ENCODE data around the gene GOSR1.
"Not testable (repeated sequence)": the region's sequence is repeated elsewhere in the genome, so short reads cannot be mapped to it uniquely, and the experiment has no call there.

Gene GOSR1

GRCh38 chr17:30506481-30506880 lies 29.3 kb downstream of the GOSR1 start:
- DNase-seq = no peak

- no peak for DNase-seq
Measured at GRCh38 chr17:30513346-30513745, 36.1 kb downstream of the GOSR1 start.

DNA sequence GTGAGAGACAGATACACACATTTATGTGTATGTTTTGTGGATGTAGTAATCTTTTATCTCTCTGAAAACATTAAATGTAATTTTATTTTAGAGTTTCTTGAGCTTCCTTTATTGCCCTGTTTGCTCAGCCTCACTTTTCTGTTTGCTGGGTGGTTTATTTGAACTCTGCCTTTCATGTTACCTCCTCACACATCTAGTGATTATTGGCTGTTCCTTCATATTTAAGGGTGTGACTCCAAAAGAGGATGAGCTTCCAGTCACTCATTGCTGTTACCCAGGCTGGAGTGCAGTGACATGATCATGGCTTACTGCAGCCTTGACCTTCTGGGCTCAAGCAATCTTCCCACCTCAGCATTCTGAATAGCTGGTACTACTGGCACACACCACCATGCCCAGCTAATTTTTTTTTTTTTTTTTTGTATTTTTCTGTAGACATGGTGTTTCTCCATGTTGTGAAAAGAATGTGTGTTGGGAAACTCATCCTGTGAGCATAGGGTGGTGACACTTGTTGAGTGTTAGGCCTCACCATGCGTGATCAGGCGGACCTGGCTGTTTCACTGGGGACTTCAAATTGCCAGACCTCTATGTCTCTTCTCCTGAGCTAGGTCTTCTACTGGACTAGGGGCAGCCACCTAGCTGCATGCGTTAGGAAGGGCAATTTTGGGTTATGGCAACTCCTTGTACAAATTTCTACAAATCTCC lies 37.8 kb downstream of the GOSR1 start:
- DNase-seq = no peak

- no peak for DNase-seq
Measured at GRCh38 chr17:30517786-30518185, 40.6 kb downstream of the GOSR1 start.

DNA sequence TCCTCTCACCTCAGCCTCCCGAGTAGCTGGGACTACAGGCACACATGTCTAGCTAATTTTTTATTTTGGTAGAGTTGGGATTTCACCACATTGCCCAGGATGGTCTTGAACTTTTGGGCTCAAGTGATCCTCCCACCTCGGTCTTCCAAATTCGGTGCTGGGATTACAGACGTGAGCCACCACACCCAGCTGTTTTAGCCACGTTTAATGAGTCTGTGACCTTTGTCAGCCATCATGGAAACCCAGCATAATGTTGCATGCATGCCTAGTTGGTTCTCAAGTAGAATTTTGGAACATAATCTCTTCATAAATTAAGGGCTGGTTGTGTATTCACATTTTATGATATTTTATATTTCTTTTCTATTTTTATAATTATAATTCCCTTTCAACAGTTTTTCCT lies 42.0 kb downstream of the GOSR1 start:
- no peak for DNase-seq

GRCh38 chr17:30519707-30520106 lies 42.5 kb downstream of the GOSR1 start:
- DNase-seq = no peak

- DNase-seq = no peak
Measured at GRCh38 chr17:30520436-30520835, 43.2 kb downstream of the GOSR1 start.

DNA sequence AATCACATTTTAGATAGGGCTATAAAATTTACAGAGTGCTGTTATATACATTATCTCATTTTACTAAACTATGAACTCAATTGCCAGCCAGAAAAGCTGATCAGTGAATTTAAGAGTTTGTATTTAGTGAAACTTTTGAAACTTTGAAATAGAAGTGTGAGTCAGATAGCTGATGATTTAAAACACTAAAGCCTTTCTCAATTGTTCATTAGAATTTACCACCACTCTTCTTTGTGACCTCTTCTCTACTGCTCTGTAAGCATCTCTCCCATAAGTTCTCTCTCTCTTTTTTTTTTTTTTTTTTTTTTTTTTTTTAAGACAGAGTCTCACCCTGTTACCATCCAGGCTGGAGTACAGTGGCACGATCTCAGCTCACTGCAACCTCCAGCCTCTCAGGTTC lies 43.7 kb downstream of the GOSR1 start:
- no peak for DNase-seq

- no peak for DNase-seq
Measured at GRCh38 chr17:30521766-30522165, 44.6 kb downstream of the GOSR1 start.

- not testable (repeated sequence) for DNase-seq
Measured at GRCh38 chr17:30523236-30523635, 46.0 kb downstream of the GOSR1 start.

- no peak for DNase-seq
Measured at GRCh38 chr17:30524847-30525246, 47.6 kb downstream of the GOSR1 start.

DNA sequence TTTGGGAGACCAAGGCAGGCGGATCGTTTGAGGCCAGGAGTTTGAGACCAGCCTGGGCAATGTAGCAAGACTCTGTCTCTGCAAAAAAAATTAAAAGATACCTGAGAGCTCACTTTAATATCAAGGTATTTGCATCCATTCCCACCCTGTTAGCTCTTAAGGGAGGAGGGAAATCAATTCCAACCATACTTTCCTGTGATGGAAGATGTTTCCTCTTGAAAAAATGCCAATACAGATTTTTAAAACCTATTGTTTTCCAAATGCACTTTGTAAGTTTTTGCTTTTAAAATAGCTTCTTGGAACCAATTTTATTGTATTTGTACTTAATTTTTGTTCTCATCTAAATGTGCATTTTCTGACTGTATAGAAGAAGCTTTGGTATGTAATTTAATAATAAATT lies 49.2 kb downstream of the GOSR1 start:
- no peak for DNase-seq

GRCh38 chr17:30528701-30529100 lies 51.5 kb downstream of the GOSR1 start:
- DNase-seq = not testable (repeated sequence)

DNA sequence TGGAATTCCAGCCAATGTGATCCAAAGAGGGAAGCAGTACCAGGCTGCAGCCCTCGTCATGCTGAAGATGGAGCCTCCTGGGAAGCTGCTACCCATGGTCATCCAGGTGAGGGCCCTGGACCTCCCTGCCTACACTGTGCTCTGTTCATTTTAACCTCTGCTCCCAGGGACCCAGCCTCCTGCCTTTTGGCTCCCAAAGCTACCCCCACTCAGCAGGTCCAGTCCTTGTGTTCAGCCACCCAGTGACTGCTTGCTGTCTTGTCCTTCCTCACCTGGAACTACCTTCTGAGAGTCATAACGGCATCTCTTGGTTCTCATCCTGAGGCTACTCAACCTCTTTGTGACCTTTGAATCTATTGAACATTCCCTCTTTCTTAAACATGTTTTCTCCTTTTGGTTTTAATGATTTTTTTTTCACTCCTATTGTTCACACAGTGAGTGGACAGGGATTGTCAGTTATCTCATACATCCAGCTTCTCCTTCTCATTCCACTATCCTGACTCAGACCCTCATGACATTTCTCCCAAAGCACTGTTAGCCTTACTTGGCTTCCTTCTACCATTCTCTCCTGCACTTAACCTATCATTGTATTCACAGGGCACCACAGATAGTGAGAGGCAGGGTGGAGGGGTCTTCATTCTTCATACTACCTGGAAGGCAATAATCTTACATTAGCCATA lies 53.3 kb downstream of the GOSR1 start:
- DNase-seq = no peak

- DNase-seq = no peak
Measured at GRCh38 chr17:30532871-30533270, 55.7 kb downstream of the GOSR1 start.

DNA sequence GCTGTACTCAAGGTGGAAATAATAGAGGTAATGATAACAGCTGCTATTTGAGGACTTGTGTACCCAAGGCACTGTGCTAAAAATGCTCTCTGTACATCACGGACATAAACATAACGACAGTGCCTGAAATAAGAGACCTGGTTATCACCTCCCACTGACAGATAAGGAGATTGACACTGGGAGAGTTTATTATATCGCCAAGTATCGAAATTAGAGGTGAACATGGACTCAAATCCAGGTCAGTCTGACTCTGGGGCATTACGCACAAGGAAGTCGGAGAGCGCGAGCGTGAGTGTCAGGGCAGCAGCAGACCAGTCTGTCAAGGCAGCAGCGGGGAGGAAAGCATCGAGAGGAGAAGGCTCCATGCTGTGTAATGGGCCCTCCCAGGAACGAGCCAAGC lies 57.1 kb downstream of the GOSR1 start:
- no peak for DNase-seq

GRCh38 chr17:30534938-30535921 lies 58.0 kb downstream of the GOSR1 start:
- no peak for DNase-seq

DNA sequence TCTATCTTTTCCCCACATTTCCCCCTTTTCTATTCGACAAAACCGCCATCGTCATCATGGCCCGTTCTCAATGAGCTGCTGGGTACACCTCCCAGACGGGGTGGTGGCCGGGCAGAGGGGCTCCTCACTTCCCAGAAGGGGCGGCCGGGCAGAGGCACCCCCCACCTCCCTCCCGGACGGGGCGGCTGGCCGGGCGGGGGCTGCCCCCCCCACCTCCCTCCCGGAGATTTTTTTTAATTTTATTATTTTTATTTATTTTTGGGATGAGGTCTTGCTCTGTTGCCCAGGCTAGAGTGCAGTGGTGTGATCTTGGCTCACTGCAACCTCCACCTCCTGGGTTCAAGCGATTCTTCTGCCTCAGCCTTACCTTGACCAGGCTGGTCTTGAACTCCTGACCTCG lies 59.6 kb downstream of the GOSR1 start:
- DNase-seq = not testable (repeated sequence)

DNA sequence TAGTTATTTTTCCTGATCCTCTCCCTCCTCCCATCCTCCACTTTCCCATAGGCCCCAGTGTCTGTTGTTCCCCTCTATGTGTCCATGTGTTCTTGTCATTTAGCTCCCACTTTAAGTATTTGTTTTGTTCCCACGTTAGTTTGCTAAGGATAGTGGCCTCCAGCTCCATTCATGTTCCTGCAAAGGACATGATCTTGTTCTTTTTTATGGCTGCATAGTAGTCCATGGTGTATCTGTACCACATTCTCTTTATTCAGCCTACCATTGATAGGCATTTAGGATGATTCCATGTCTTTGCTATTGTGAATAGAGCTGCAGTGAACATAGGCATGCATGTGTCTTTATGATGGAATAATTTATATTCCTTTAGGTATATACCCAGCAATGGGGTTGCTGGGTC lies 60.5 kb downstream of the GOSR1 start:
- not testable (repeated sequence) for DNase-seq

- no peak for DNase-seq
Measured at GRCh38 chr17:30541802-30542201, 64.6 kb downstream of the GOSR1 start.

DNA sequence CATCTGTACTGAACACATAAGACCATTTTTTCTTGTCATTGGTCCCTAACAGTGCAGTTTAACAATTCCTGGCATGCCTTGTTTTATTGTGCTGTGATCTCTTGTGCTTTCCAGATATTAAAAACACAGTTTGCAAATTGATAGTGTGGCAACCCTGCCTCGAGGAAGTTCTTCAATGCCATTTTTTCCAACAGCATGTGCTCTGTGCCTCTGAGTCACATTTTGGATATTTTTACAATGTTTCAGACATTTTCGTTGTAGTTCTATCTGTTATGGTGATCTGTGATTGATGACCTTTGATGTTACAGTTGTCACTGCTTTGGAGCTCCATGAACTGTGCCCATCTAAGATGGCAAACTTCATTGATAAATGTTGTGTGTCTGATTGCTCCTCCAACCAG lies 66.2 kb downstream of the GOSR1 start:
- DNase-seq = no peak

- no peak for DNase-seq
Measured at GRCh38 chr17:30545024-30545423, 67.8 kb downstream of the GOSR1 start.

DNA sequence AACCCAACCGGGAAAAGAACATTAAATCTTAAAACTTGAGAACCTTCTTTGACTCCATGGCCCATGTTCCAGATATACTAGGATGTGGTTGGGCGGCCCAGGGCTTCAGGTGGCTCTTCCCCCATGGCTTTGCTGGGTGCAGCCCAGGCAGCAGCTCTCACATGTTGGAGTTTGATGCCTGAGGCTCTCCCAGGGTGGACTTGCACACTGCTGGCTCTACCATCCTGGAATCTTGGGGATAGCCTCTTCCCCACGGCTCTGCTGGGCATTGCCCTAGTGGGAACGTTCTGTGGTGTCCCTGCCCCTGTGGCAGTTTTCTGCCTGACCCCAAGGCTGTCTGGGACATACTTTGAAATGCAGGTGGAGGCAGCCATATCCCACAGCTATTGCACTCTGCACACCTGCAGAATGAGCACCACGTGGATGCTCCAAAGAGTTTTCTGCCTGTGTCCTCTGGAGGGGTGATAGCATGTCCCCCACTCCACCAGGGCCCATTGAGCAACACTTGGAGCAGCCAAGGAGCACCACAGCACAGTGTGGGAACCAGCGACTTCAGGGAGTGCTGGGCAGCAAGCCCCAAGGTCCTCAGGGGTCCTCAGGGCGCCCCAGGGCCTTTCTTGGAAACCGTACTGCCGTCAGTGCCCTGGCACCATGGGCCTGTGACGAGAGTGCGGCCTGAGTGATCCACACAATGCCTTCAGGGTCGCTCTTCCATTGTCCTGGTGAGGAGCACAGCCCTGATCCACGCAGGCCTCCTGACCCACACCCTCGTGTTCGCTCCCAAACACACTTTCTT lies 70.8 kb downstream of the GOSR1 start:
- DNase-seq = no peak
